IMR-90 (cell line): ENCODE data around the gene IRAK1BP1.

Source experiments
- BHLHE40 ChIP-seq: fragments of 150-350 bp; IDR thresholded peaks from 2 replicates; pipeline ENCODE4 v1.6.1; 2016; ENCODE audit warnings: mild to moderate bottlenecking, low read depth, low read length
- CHD1 ChIP-seq: IDR thresholded peaks from 2 replicates; pipeline ENCODE4 v1.6.1; 2012; ENCODE audit warnings: low read depth, low read length, improper control_type of control experiment
- CTCF ChIP-seq: conservative IDR thresholded peaks from 2 replicates; pipeline ENCODE4 v1.5.1; 2012; ENCODE audit warnings: mild to moderate bottlenecking, low read depth, low read length, improper control_type of control experiment
- FOS ChIP-seq: fragments of 150-350 bp; IDR thresholded peaks from 2 replicates; pipeline ENCODE4 v1.6.1; 2016; ENCODE audit warnings: low read depth, low read length
- MXI1 ChIP-seq: IDR thresholded peaks from 2 replicates; pipeline ENCODE4 v1.6.1; 2012; ENCODE audit warnings: low read depth, mild to moderate bottlenecking, low read length, moderate library complexity, borderline replicate concordance
- POLR2A ChIP-seq: IDR thresholded peaks from 2 replicates; pipeline ENCODE4 v1.6.1; 2012; ENCODE audit warnings: mild to moderate bottlenecking, low read depth, low read length
- RAD21 ChIP-seq: IDR thresholded peaks from 2 replicates; pipeline ENCODE4 v1.6.1; 2012; ENCODE audit warnings: low read length, improper control_type of control experiment
- RCOR1 ChIP-seq: IDR thresholded peaks from 2 replicates; pipeline ENCODE4 v1.6.1; 2012; ENCODE audit warnings: mild to moderate bottlenecking, low read length, improper control_type of control experiment; ENCODE audit not compliant: insufficient replicate concordance
- RFX5 ChIP-seq: IDR thresholded peaks from 2 replicates; pipeline ENCODE4 v1.8.0; 2012; ENCODE audit warnings: low read depth, mild to moderate bottlenecking, low read length, moderate library complexity
- SMC3 ChIP-seq: fragments of 150-350 bp; IDR thresholded peaks from 2 replicates; pipeline ENCODE4 v1.6.1; 2016; ENCODE audit warnings: low read depth, mild to moderate bottlenecking, antibody characterized with exemption, low read length, moderate library complexity
- USF2 ChIP-seq: fragments of 150-350 bp; IDR thresholded peaks from 2 replicates; pipeline ENCODE4 v1.6.1; 2017; ENCODE audit warnings: mild to moderate bottlenecking, antibody characterized with exemption, low read length, low read depth

DNA sequence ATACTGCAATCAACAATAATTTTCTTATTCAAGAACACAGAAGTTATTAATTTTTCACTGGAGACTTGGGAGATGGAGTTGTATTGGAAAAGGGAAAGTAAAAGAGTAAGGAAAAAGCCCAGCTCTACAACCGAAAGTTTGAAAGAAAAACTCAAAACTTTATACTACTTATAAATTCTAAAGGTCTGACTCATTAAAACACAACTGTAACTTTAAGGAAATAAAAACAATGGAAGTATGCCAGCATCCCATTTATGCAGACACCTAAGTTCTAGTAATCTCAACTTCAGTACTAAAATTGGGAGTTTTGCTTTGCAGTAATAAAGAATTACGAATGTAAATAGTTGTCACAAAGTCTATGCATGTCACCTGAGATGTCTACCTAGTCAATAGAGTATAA, 80.6 kb downstream of the IRAK1BP1 start:
- no peak for TF ChIP-seq FOS
- TF ChIP-seq POLR2A: no peak
- no peak for TF ChIP-seq CTCF
- no peak for TF ChIP-seq CHD1
- no peak for TF ChIP-seq RAD21
- no peak for TF ChIP-seq RFX5
- TF ChIP-seq SMC3: no peak
- no peak for TF ChIP-seq MXI1
- TF ChIP-seq RCOR1: no peak
- TF ChIP-seq BHLHE40: no peak
- no peak for TF ChIP-seq USF2
